T-cell (primary cell): ENCODE measurements around the gene INVS. TPM values are rescaled to one million over a fixed set of nuclear protein-coding genes. Genes with fewer than 3 reads are reported as not detected.

Experiments
- ATAC-seq, 4 experiments: fragments of 200-7000 bp in 3 of 4; fragments of 150-1000 bp in 1 of 4; cut with Tn5 transposase; replicated peaks in 1 of 4; 1 replicate in 3 of 4; 2 replicates in 1 of 4; pipeline ENCODE4 v1.10.0; 2021; ENCODE audit warnings: moderate library complexity in 3 of 4, mild to moderate bottlenecking in 2 of 4, moderate number of reproducible peaks in 1 of 4
- CTCF ChIA-PET, 2 donors: fragments of 300-600 bp; sonication (Branson Sonifier 250); formaldehyde crosslinking; loops; one replicate each; lab custom pipeline; 2022; ENCODE audit warnings: antibody characterized with exemption in 2 of 2; lab: Charles Lee
- POLR2A ChIA-PET, 2 donors: fragments of 300-600 bp; sonication (Branson Sonifier 250); formaldehyde crosslinking; loops; one replicate each; lab custom pipeline; 2022; ENCODE audit warnings: antibody characterized with exemption in 2 of 2; lab: Charles Lee
- DNase-seq, 35 experiments: peaks; one replicate each; pipeline versions ENCODE4 v3.0.0 to v3.0.0-alpha.2; 2013 to 2023
- H3K27ac ChIP-seq: one replicate; pipeline ENCODE4 v1.5.1; 2013; ENCODE audit warnings: low read length
- H3K27me3 ChIP-seq, 2 experiments: replicated peaks in 1 of 2; 1 replicate in 1 of 2; 2 replicates in 1 of 2; pipeline versions ENCODE4 v1.6.1 to v1.7.0; 2013; ENCODE audit warnings: low read length in 1 of 2, mixed read lengths in 1 of 2; ENCODE audit not compliant: control insufficient read depth in 2 of 2, insufficient read depth in 2 of 2; ENCODE audit errors: extremely low read depth in 1 of 2
- H3K36me3 ChIP-seq, 2 donors: 1 replicate in 1 of 2; 2 replicates in 1 of 2; pipeline versions ENCODE4 v1.6.1 to v1.7.0; 2013; ENCODE audit warnings: low read length in 1 of 2; ENCODE audit not compliant: control insufficient read depth in 2 of 2, insufficient read depth in 1 of 2; ENCODE audit errors: extremely low read depth in 1 of 2
- H3K4me1 ChIP-seq, 2 experiments: 1 replicate in 1 of 2; 2 replicates in 1 of 2; pipeline versions ENCODE4 v1.6.1 to v1.7.0; 2013; ENCODE audit warnings: low read length in 2 of 2, mixed read lengths in 1 of 2; ENCODE audit not compliant: insufficient read depth in 2 of 2, control insufficient read depth in 1 of 2; ENCODE audit errors: extremely low read depth in 1 of 2
- H3K4me3 ChIP-seq, 2 donors: 1 replicate in 1 of 2; 2 replicates in 1 of 2; pipeline versions ENCODE4 v1.5.1 to v1.7.0; 2013; ENCODE audit warnings: mild to moderate bottlenecking in 2 of 2, low read length in 1 of 2, moderate library complexity in 1 of 2; ENCODE audit not compliant: control insufficient read depth in 1 of 2; ENCODE audit errors: extremely low read depth in 1 of 2
- H3K9me3 ChIP-seq: 2 replicates; pipeline ENCODE4 v1.7.0; 2013
- H3K27ac Mint-ChIP-seq, 2 donors: one replicate each; pipeline ENCODE4 v1.8.0; 2020 to 2021; ENCODE audit warnings: mild to moderate bottlenecking in 2 of 2, mixed read lengths in 2 of 2
- H3K27me3 Mint-ChIP-seq, 2 donors: one replicate each; pipeline ENCODE4 v1.8.0; 2021 to 2022; ENCODE audit warnings: mixed read lengths in 2 of 2
- H3K36me3 Mint-ChIP-seq: one replicate; pipeline ENCODE4 v1.8.0; 2021; ENCODE audit warnings: mixed read lengths
- H3K4me1 Mint-ChIP-seq, 3 donors: one replicate each; pipeline ENCODE4 v1.8.0; 2020 to 2022; ENCODE audit warnings: mixed read lengths in 3 of 3, mild to moderate bottlenecking in 1 of 3
- H3K4me3 Mint-ChIP-seq, 3 donors: one replicate each; pipeline ENCODE4 v1.8.0; 2020 to 2022; ENCODE audit warnings: mild to moderate bottlenecking in 3 of 3, mixed read lengths in 3 of 3, moderate library complexity in 3 of 3
- H3K9me3 Mint-ChIP-seq, 3 donors: one replicate each; pipeline ENCODE4 v1.8.0; 2020 to 2022; ENCODE audit warnings: mixed read lengths in 3 of 3
- WGBS: methylation state at CpG from one replicate; pipeline ENCODE4 v1.1.5; 2013; ENCODE audit warnings: missing lambda C conversion rate; ENCODE audit not compliant: insufficient coverage; 5-methylcytosine and 5-hydroxymethylcytosine counted together
- total RNA-seq, 35 experiments: library from RNA in 6 of 35; stranded (reverse) in 6 of 35; fragments of 120-200 nt in 1 of 35; gene quantifications; one replicate each; pipeline versions ENCODE4 v1.2.1 to v1.2.4 and lab custom pipeline; 2013 to 2026

Gene INVS
- total RNA-seq, 5 donors from 2014 or later (not counting 1 experiment from before 2014, with no cell fraction given): 15.6 to 21.6 (median 19.0) TPM

DNA sequence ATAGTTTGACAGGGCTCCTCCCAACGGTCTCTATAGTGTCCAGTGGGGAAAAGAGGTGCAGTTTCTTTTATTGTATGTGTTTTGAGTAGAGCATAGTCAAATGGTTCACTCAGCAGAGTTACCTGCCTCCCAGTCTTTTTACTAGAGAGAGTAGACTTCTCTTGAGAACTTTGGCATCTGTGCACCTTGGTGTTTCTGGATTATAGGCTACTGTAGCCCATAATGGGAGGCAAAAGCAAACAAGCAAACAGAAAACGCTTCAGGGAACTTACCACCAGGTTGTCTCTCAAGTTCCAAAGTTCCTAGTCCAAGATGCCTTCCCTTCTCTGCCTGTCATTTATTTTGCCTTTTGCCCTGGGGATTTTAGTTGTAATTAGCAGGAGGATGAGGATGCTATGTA is 26.2 kb downstream of the INVS start:
- peaks cover 0 to 6% of the 10 kb centered on the region in 2 donors for H3K36me3 ChIP-seq

DNA sequence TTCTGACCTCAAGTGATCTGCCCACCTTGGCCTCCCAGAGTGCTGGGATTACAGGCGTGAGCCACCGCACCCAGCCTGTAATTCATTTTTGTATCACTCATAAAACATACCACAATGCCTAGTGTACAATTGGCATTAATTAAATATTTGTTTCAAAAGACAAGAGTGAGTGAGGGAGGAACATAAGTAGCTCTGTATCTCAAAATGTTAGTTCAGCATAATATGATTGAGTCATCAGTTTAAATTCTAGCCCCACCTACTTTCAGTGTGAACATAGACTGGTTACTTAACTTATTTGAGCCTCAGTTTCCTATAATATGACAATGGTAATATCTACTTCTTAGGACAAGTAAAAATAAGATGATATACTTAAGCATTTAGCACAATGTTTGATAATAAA is 26.9 kb downstream of the INVS start:
- no peak for DNase-seq
- peaks cover 0 to 6% of the 10 kb centered on the region in 2 donors for H3K36me3 ChIP-seq
- Mint-ChIP-seq H3K27me3 (no peaks in the 10 kb centered on the region), H3K4me1 (peaks cover 1 to 5% (median 5%) of the 10 kb centered on the region in 3 donors), H3K4me3 (no peak overlapping the region), H3K27ac (no peak overlapping the region), H3K36me3 (peaks cover 62% of the 10 kb centered on the region), H3K9me3 (no peaks in the 10 kb centered on the region)
- WGBS: no CpG with 5 or more reads among the region's 2 CpGs
- POLR2A ChIA-PET: no interaction called here
- H3K4me1 ChIP-seq: no peaks in the 10 kb centered on the region
- no peak overlapping the region for H3K27ac ChIP-seq
- no peaks in the 10 kb centered on the region for H3K9me3 ChIP-seq
- H3K27me3 ChIP-seq: no peaks in the 10 kb centered on the region
- no peak overlapping the region for H3K4me3 ChIP-seq
- CTCF ChIA-PET: interaction anchor here (0.7 to 0.8 kb wide), 2 partner anchors 9 to 352 kb away, joined by 3 read pairs; no protein-coding TSS in a partner anchor
- ATAC-seq: no peak

More for the DNA sequence above, 26.2 kb downstream of the INVS start:
- Mint-ChIP-seq H3K9me3 (no peaks in the 10 kb centered on the region), H3K27ac (no peak overlapping the region), H3K36me3 (peaks cover 60% of the 10 kb centered on the region), H3K4me1 (peaks cover 5 to 11% (median 8%) of the 10 kb centered on the region in 3 donors), H3K27me3 (no peaks in the 10 kb centered on the region), H3K4me3 (no peak overlapping the region)
- H3K27me3 ChIP-seq: no peaks in the 10 kb centered on the region
- H3K9me3 ChIP-seq: no peaks in the 10 kb centered on the region
- CTCF ChIA-PET: no interaction called here
- H3K4me1 ChIP-seq: no peaks in the 10 kb centered on the region
- no peak for DNase-seq
- POLR2A ChIA-PET: no interaction called here
- no peak for ATAC-seq
- H3K27ac ChIP-seq: no peak overlapping the region
- H3K4me3 ChIP-seq: no peak overlapping the region
- WGBS: 100% methylated on average over 1 of the region's 2 CpGs

DNA sequence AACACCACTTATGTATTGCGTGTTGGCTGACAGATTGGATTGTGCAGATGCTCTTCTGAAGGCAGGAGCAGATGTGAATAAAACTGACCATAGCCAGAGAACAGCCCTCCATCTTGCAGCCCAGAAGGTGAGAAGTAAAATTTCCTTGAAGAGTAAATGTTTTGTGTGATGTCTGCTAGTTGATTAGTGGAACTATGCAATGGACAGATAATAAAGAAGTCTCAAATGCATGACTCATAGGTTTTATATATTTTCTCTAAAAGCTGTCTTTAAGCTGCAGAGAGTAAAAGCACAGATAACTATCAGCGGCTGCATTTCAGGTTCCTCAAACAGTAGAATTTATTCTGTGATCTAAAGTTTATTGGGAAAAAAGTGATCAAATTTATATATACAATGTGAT is 27.4 kb downstream of the INVS start:
- H3K27me3 Mint-ChIP-seq: no peaks in the 10 kb centered on the region
- H3K4me3 Mint-ChIP-seq: no peak overlapping the region
- H3K4me1 ChIP-seq: no peaks in the 10 kb centered on the region
- no peaks in the 10 kb centered on the region for H3K9me3 ChIP-seq
- no peak overlapping the region for H3K27ac ChIP-seq
- no peak for DNase-seq
- H3K4me3 ChIP-seq: no peak overlapping the region
- H3K4me1 Mint-ChIP-seq: peaks cover 0 to 5% (median 2%) of the 10 kb centered on the region in 3 donors
- ATAC-seq: no peak
- WGBS: no CpG with 5 or more reads among the region's 2 CpGs
- no peaks in the 10 kb centered on the region for H3K9me3 Mint-ChIP-seq
- ChIA-PET CTCF (interaction anchor here in 1 of 2 donors (0.8 kb wide), 1 partner anchor 353 kb away, joined by 3 read pairs; no protein-coding TSS in a partner anchor), POLR2A (no interaction called here)
- H3K27me3 ChIP-seq: no peaks in the 10 kb centered on the region
- peaks cover 59% of the 10 kb centered on the region for H3K36me3 Mint-ChIP-seq
- H3K36me3 ChIP-seq: peaks cover 0 to 7% of the 10 kb centered on the region in 2 donors
- H3K27ac Mint-ChIP-seq: no peak overlapping the region

DNA sequence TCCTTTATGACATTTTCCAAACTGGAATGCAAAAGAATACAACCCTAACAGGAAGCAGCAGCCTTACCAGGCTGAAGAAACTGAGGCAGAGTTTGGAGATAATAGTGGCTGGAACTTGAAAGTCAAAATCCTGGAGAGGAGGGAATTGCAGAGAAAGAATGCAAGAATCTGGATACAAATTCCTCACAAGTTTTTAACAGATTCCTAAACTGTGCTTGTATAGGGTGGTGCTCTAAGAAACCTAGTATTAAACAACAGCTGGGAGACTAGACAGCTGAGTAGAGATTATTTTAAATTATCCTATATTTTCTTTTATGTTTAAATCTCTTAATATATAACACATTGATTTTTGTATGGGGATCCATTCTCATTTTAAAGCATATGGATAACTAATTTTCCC is 30.7 kb downstream of the INVS start:
- H3K36me3 Mint-ChIP-seq: peaks cover 72% of the 10 kb centered on the region
- no peaks in the 10 kb centered on the region for H3K4me1 ChIP-seq

DNA sequence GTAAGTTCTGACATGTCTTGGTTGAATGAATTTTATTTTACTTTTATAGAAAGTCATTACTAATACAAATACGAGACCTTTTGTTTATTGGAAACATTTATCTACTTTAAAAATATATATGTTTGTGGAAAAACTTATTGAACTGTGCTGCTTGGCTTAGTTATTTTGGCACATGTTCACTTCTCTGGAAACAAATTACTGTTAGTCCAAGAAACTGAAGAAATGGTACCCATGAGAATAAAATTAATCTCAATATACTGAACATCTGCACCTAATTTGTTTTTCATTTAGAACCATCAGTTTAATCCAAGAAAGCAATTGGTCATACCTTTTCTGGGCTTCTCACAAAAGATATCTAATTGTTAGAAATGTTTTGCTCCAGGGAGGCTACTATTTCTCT is 32.2 kb downstream of the INVS start:
- peaks cover 0 to 11% of the 10 kb centered on the region in 2 donors for H3K36me3 ChIP-seq
- no peaks in the 10 kb centered on the region for H3K9me3 Mint-ChIP-seq

More for the DNA sequence above, 30.7 kb downstream of the INVS start:
- Mint-ChIP-seq H3K9me3 (no peaks in the 10 kb centered on the region), H3K4me1 (peaks cover 0 to 5% (median 0%) of the 10 kb centered on the region in 3 donors), H3K27me3 (no peaks in the 10 kb centered on the region), H3K27ac (no peak overlapping the region), H3K4me3 (no peak overlapping the region)
- ATAC-seq: no peak
- Histone ChIP-seq H3K27me3 (no peaks in the 10 kb centered on the region), H3K36me3 (peaks cover 0 to 11% of the 10 kb centered on the region in 2 donors), H3K27ac (no peak overlapping the region), H3K4me3 (no peak overlapping the region), H3K9me3 (no peaks in the 10 kb centered on the region)
- ChIA-PET CTCF (no interaction called here), POLR2A (no interaction called here)
- DNase-seq: no peak

DNA sequence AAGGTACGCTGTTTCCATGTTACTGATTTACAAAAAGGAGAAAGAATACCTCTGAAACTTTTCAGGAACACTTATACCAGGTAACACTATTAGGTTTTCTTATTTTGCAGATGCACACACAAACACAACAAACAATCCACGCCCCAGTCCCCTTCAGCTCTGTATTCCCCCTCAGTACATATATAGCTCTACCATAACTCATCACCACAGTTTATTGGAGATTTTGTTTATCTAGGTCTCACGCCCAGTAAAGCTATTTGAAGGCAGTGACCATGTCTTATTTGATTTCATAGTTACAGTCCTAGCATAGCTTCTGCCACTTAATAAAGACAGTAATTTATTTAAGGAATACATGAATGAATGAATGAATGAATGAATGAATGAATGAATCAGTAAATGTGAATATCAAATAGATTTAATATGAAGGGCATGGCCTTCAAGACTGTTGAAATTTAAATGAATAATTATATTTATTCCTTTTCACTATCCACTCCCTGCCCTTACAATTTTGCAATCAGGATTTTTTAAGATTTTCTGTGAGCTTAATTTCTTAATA is 32.9 kb downstream of the INVS start:
- H3K4me3 Mint-ChIP-seq: no peak overlapping the region
- ATAC-seq: no peak
- no peak for DNase-seq
- H3K27me3 Mint-ChIP-seq: no peaks in the 10 kb centered on the region
- Histone ChIP-seq H3K9me3 (no peaks in the 10 kb centered on the region), H3K36me3 (peaks cover 0 to 9% of the 10 kb centered on the region in 2 donors), H3K27me3 (no peaks in the 10 kb centered on the region), H3K4me1 (no peaks in the 10 kb centered on the region), H3K4me3 (no peak overlapping the region), H3K27ac (no peak overlapping the region)
- ChIA-PET CTCF (no interaction called here), POLR2A (no interaction called here)
- H3K36me3 Mint-ChIP-seq: peaks cover 56% of the 10 kb centered on the region
- no CpG with 5 or more reads among the region's 3 CpGs for WGBS
- H3K4me1 Mint-ChIP-seq: peaks cover 0 to 5% (median 0%) of the 10 kb centered on the region in 3 donors
- H3K27ac Mint-ChIP-seq: no peak overlapping the region
- no peaks in the 10 kb centered on the region for H3K9me3 Mint-ChIP-seq

More for the DNA sequence above, 32.2 kb downstream of the INVS start:
- no peak overlapping the region for H3K4me3 ChIP-seq
- POLR2A ChIA-PET: no interaction called here
- no peaks in the 10 kb centered on the region for H3K27me3 ChIP-seq
- Mint-ChIP-seq H3K36me3 (peaks cover 60% of the 10 kb centered on the region), H3K27me3 (no peaks in the 10 kb centered on the region), H3K27ac (no peak overlapping the region), H3K4me3 (no peak overlapping the region), H3K4me1 (peaks cover 0 to 5% (median 0%) of the 10 kb centered on the region in 3 donors)
- no peak overlapping the region for H3K27ac ChIP-seq
- CTCF ChIA-PET: no interaction called here
- WGBS: no CpG with 5 or more reads among the region's 1 CpG
- DNase-seq (no peak), ATAC-seq (no peak)
- no peaks in the 10 kb centered on the region for H3K9me3 ChIP-seq
- H3K4me1 ChIP-seq: no peaks in the 10 kb centered on the region
